IPS-NIHi11 (cell line): ENCODE measurements around the gene DVL1.

Experiments used
- DNase-seq: peaks from one replicate; pipeline ENCODE4 v3.0.0; 2012; ENCODE audit warnings: mixed read lengths, low spot score

The DVL1 gene

DNA sequence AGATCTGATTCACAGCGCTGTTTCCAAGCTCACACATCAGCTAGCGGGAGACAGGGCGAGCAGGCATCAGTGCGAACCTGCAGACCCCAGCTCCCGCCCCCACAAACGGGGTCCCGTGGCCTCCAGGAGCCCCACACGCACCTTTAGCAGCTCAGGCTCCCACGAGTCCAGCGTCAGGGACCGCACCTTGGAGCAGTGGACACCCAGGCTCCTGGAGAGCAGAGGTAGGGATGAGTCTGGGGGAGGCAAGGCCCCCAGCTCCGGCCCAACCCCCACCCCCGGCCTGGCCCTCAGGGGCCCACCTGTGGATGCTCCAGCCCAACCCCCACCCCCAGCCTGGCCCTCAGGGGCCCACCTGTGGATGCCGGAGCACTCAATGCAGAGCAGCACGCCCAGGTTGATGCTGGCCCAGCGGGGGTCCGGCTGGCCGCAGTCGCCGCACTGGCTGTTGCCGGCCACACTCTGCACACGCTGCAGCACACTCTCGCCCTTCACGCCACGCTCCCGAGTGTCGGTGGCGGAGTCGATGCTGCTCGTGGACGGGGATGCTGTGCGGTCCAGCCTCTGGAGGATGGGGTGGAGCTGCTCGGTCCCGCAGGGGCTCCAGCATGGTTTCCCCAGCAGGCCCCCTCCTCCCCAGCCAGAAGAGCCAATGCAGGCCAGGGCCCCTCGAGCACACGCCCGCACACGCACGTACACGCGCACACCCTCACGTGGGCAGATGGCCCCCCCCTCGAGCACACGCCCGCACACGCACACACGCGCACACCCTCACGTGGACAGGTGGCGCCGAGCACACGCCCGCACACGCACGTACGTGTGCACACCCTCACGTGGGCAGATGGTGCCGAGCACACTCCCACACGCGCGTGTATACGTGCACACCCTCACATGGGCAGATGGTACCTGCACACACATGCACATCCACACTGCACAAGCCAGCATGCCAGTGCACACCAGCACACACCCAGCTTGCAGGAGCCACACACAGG lies 52.9 kb downstream of the DVL1 start:
- DNase-seq, result no peak

DNA sequence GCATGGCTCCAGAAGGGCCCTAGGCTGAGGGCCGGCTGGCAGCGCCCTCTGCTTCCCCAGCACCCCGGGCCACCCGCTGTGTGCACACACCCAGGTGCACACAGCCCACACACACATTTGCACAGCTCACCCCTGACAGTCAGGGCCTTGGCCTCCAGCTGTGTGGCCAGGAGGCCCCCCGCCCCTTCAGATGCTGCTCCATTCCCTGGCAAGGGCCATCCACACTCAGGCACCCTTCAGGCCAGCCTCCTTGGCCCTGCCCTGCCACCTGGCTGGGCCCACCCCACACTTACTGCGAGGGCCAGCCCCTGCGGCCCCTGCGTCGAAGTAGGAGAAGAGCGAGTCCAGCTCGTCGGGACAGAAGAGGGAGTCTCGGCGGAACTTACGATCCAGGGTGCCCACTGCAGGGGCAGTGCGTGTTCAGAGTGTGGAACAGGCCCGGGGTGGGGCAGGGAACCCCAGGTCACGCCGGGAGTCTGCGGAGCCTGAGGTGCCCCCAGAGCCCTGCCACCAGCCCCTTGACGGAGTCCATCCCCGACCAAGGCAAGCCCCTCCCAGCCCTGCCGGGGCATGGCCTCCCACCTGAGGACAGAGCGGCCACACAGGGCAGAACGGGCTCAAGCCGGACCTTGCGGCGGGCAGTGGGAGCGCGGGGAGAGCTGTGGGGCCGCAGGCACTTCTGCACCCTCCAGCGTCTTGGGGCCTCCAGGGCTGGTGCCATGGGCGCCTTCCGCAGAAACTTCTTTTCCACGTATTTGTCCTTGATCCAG lies 53.9 kb downstream of the DVL1 start:
- no peak for DNase-seq

DNA sequence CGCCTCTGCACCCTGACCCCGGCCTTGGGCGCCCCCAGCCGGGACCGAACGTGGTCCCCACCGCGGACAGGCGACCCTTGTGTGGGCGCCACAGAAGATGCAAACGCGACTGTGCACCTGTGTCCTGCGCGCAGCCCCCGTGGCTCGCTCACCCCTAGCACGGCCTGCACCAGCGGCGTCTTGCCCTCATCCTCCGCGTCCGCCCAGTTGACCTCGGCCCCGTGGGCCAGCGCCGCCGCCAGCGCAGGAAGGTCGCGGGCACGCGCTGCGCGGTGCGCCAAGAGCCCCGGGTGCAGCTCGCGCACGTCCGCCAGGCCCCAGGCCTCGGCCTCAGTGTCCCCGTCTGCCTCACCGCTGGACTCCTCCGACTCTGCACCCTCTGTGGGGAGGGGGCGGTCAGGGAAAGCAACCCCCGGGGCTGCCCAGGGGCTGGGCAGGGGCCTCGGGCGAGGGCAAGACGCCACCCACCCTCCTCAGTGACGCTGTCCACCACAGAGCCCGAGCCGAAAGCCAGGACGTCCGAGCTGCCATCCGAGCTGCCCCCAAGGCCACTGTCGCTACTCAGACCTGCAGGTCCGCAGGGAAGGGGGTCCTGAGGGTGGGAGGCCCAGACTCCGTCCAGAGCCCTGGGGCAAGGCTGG lies 54.8 kb downstream of the DVL1 start:
- no peak for DNase-seq

DNA sequence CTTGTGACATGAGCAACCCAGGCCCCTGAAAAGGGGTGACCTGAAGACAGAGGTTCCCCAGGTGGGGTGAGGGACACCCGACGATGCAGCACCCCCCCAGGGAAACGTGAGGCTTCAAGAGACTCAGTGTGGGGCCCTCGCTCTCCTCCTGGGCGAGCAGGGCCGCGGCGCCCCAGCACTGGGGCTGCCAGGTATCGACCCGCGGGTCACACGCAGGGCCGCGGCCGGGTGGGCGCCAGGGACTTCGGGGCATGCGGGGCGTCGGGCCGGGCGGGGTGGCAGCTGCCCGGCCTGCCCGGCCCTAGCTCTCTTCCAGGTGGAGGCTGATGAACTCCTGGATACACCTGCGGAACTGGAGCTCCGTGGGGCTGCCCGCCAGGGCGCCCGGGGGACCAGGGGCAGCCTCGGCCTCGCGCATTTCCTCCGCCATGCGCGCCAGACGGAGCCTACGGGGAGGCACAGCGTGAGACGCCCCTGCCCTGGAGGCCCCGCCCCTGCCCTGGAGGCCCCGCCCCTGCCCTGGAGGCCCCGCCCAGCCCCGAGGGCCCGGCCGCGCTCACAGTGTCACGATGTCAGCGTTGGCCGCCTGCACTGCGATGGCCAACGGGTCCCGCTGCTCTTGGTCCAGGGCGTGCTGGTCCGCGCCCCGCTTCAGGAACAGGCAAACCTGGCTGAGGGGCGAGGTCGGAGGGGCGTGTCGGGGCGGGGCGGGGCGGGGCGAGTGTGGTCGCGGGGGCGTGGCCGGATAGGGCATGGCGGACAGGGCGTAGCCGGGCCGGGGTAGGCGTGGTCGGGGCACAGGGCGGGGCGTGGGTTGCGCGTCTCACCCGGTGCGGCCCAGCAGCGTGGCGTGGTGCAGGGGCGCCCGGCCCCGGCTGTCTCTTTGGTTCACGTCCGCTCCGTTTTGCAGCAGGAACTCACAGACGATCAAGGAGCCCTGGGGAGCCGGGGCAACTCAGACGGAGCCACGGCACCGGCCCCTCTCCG lies 55.7 kb downstream of the DVL1 start:
- peak; percentile 87 for DNase-seq

DNA sequence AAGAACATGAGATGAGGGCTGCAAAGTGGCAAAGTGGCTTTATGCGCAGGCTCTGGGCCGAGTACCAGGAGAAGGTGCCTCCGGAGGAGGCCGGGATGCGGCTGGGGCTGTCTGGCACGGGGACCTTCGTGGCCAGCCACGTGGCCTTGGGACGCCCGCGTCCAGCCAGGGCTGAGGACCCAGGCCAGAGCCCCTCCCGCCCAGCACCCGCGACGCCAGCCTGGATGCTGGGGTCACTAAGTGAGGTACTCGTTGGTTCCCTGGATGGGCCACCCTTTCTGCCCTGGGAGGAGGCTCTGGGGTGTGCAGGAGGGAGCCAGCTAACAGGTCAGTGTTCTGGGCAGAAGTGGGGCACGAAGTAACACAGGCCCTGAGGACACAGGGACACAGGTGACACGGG lies 56.4 kb downstream of the DVL1 start:
- no peak for DNase-seq

DNA sequence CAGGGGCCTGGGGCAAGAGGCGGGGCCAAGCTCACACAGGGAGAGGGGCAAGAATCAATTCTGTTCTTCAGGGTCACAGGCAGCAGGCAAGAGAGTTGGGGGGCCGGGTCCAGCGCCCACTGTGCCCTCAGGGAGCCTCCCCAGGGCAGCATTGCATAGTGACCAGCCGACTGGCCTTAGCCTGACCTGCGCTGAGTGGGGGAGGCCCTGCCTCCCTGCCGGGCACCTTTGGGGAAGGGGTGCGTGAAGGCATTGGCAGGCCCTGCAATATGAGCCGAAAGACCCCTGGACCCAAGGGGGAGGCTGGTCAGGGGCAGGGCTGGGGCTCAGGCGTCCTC lies 56.8 kb downstream of the DVL1 start:
- no peak for DNase-seq

DNA sequence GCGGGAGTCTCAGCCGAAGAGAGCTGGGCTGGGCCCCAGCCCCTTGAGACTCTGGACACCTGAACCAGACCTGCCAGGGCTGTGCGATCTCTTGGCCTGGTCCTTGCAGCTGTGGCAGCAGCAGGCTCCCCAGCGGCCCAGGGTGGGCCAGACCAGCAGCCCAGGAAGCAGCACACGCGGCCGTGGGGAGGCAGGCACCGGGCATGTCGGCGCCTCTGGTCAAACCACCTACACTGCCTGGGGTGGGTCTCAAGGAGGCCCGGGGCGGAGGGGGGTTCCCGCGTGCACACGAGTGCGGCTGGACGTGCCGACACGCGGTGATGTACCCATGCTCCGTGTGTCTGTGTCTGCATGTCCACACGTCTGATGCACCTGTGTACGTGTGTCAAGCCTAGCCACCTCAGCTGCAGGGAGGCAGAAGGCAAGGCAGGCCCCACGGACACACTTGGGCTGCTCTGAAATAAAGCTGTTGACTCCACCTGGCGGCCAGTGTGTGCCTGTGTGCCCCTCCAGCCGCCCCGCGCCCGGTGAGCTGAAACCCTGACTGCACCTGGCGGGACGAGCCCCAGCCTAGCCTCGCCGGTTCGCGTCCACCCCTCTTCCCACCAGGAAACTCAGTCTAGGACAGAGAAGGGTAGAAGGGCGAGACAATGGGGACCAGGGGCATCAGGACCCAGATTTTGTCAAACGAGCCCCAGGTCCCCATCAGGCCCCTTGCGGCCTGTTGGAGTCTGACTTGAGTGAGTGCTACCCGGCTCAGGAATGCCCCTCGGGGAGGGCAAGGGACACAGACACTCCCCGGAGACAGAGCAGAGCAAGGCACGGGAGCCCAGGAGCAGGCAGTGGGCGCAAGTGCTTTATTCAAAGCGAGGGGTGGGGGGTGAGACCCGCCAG lies 57.4 kb downstream of the DVL1 start:
- peak; percentile 85 for DNase-seq

DNA sequence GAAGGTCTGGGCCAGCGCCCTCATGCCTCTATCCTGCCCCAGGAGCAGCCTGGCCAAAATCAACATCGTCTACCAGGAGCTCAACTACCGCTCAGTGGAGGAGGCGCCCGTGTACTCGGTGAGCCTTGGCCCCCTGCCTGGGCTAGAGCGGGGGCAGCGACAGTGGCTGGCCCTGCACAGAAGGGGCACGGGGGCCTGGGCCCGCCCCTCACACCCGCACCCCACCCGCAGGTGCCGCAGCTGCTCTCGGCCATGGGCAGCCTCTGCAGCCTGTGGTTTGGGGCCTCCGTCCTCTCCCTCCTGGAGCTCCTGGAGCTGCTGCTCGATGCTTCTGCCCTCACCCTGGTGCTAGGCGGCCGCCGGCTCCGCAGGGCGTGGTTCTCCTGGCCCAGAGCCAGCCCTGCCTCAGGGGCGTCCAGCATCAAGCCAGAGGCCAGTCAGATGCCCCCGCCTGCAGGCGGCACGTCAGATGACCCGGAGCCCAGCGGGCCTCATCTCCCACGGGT lies 58.1 kb downstream of the DVL1 start:
- peak; percentile 21 for DNase-seq

DNA sequence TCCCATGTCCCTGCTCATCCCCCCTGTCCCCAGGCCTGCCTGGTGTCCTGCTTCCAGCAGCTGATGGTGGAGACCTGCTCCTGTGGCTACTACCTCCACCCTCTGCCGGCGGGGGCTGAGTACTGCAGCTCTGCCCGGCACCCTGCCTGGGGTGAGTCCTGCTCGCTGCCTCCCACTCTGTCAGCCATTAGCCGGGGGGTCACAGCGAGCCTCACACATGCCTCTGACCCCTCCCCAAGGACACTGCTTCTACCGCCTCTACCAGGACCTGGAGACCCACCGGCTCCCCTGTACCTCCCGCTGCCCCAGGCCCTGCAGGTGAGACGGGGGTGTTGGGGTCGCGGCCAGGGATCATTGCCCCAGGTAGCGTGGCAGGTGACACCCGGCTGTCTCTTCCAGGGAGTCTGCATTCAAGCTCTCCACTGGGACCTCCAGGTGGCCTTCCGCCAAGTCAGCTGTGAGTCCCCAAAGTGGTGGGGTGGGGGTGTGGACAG lies 58.9 kb downstream of the DVL1 start:
- peak; percentile 90 for DNase-seq

DNA sequence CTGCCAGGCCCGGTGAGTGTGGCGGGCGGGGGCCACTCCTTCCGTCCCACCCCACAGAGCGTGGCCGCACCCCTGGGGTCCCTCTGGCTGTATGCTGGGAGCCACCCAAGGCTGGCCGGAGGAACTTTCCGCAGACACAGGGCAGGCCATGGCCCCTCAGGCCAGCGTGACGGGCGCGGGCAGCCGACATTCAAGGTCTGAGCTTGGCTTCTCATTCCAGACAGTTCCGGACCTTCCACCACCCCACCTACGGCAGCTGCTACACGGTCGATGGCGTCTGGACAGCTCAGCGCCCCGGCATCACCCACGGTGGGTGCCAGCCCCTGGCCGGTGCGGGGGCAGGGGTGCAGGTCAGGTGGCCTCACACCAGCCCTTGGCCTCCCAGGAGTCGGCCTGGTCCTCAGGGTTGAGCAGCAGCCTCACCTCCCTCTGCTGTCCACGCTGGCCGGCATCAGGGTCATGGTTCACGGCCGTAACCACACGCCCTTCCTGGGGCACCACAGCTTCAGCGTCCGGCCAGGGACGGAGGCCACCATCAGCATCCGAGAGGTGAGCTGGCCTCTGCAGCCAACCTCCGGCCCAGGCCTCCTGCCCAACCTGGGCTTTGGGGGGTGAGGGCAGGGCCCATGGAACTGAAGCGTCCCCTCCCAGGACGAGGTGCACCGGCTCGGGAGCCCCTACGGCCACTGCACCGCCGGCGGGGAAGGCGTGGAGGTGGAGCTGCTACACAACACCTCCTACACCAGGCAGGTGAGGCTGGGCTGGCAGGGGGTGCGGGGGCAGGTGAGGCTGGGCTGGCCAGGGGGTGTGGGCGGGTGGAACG lies 61.7 kb downstream of the DVL1 start:
- DNase-seq, result peak; percentile 23

DNA sequence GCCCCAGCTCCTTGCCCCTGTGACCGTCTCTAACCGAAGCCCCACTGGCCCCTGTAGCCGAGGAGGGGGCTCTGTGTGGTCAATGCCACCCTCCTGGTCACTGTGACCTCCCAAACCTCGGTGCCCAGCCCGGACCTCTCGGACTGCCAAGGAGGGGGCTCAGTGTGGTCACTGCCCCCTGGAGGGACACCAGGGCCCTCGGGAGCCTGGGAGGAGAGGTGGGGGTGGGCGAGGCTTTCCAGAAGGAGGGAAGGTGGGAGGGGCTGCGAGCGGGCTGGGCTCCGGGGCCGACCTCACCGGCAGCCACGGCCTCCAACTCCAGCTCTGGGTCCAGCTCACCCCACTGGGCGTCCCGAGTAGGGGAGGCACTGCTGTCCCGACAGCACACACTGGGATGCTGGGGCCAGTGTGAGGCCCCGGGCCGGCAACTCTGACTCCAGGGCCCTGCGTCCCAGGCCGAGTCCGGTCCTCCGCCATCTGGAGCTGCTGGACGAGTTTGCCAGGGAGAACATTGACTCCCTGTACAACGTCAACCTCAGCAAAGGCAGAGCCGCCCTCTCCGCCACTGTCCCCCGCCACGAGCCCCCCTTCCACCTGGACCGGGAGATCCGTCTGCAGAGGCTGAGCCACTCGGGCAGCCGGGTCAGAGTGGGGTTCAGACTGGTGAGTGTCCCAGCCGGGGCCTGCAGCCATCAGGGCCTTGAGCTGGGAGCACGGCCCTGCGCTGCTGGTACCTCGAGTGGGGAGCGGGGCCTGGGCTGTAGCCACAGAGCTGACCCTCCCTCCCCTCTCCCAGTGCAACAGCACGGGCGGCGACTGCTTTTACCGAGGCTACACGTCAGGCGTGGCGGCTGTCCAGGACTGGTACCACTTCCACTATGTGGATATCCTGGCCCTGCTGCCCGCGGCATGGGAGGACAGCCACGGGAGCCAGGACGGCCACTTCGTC lies 62.6 kb downstream of the DVL1 start:
- peak; percentile 19 for DNase-seq

DNA sequence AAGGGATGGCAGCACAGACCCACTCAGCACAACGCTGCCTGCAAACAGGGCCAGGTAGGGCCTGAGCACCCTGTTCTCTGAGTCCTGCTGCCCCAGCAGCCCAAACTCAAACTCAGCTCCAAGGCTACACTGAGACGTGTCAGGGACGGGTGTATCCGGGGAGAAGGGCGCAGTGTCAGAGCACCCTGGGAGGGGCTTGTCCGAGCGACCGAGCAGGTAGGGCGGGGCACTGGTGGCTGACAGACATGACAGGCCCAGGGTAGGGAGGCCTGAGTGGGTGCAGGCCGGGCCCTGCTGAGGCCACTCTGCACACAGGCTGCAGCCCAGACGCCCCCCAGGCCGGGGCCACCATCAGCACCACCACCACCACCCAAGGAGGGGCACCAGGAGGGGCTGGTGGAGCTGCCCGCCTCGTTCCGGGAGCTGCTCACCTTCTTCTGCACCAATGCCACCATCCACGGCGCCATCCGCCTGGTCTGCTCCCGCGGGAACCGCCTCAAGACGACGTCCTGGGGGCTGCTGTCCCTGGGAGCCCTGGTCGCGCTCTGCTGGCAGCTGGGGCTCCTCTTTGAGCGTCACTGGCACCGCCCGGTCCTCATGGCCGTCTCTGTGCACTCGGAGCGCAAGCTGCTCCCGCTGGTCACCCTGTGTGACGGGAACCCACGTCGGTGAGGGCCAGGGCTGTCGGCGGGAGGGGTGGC lies 63.5 kb downstream of the DVL1 start:
- DNase-seq, result peak; percentile 30
